ENCODE results near the gene ERBB2.

The ERBB2 gene

GRCh38 chr17:39767147-39767546 lies 67.3 kb downstream of the ERBB2 start:
- no peak for DNase-seq

GRCh38 chr17:39769974-39770587 lies 70.2 kb downstream of the ERBB2 start:
- DNase-seq, result no peak

GRCh38 chr17:39772415-39772814 lies 72.6 kb downstream of the ERBB2 start:
- no peak for DNase-seq

- DNase-seq, result no peak
These were observed 73.4 kb downstream of the ERBB2 start for GRCh38 chr17:39772987-39773934.

- no peak for DNase-seq
These were observed 74.2 kb downstream of the ERBB2 start for GRCh38 chr17:39774047-39774446.

GRCh38 chr17:39775031-39775430 lies 75.2 kb downstream of the ERBB2 start:
- DNase-seq, result no peak

- DNase-seq, result no peak
These were observed 76.4 kb downstream of the ERBB2 start for GRCh38 chr17:39776252-39776651.

GRCh38 chr17:39777534-39778365 lies 77.9 kb downstream of the ERBB2 start:
- DNase-seq, result no peak
